PC-3 (cell line): ENCODE results near the gene FAM209B.

Source experiments
- EZH2 ChIP-seq: fragments of 300-600 bp; sonication (generic); IDR thresholded peaks from one replicate; pipeline ENCODE4 v1.6.1; 2017; ENCODE audit warnings: antibody characterized with exemption, mild to moderate bottlenecking, low read length; ENCODE audit not compliant: unreplicated experiment
- TF ChIP-seq, protein P1 (sequence below): fragments of 300-600 bp; sonication (generic); conservative IDR thresholded peaks from 2 replicates; pipeline ENCODE4 v1.5.1; 2017; ENCODE audit warnings: antibody characterized with exemption, low read depth, mild to moderate bottlenecking, low read length

DNA sequence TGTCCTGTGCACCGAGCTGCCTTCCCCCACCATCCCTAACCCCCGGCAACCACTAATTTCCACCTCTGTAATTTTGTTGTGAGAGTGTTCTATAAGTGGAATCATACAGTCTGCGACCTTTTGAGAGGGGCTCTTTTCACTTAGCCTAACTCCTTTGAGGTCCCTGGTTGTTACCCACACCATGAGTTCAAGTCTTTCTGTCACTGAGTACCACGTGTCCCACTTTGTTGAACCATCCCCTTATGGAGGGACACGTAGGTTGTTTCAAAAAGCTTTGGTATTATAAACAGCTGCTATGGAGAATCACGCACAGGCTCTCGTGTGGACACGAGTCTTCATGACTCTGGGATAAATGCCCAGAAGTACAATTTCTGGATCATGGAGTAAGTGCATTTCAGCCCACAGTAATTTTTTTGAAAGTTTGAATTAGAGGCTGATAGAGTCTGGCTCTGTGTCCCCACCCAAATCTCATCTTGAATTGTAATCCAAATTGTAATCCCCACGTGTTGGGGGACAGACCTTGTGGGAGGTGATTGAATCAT is 9.5 kb downstream of the FAM209B start:
- TF ChIP-seq, protein P1, sequence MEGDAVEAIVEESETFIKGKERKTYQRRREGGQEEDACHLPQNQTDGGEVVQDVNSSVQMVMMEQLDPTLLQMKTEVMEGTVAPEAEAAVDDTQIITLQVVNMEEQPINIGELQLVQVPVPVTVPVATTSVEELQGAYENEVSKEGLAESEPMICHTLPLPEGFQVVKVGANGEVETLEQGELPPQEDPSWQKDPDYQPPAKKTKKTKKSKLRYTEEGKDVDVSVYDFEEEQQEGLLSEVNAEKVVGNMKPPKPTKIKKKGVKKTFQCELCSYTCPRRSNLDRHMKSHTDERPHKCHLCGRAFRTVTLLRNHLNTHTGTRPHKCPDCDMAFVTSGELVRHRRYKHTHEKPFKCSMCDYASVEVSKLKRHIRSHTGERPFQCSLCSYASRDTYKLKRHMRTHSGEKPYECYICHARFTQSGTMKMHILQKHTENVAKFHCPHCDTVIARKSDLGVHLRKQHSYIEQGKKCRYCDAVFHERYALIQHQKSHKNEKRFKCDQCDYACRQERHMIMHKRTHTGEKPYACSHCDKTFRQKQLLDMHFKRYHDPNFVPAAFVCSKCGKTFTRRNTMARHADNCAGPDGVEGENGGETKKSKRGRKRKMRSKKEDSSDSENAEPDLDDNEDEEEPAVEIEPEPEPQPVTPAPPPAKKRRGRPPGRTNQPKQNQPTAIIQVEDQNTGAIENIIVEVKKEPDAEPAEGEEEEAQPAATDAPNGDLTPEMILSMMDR: no peak
- no peak for TF ChIP-seq EZH2
